ENCODE measurements around the gene BEND7. TPM values are rescaled to one million over a fixed set of nuclear protein-coding genes. Genes with fewer than 3 reads are reported as not detected.

The BEND7 gene
- total and polyA plus RNA-seq, 2 of the 13 experiments (the other 11 are each of a cell fraction or from before 2014, with no cell fraction given): 14.1 to 17.1 TPM

- CTCF ChIA-PET (ENCODE audit: low intra/inter-chr PET ratio, low total read pairs): no interaction called here
- H3K36me3 ChIP-seq (replicated peaks in 1 of 2; ENCODE audit: control insufficient read depth in 1 of 2, insufficient read depth in 2 of 2, low read length in 2 of 2): peaks cover 6 to 32% of the 10 kb centered on the region in 2 experiments
- H3K79me2 ChIP-seq (ENCODE audit: insufficient read depth, low read length): no peaks in the 10 kb centered on the region
- no peaks in the 10 kb centered on the region for H3K27me3 ChIP-seq (ENCODE audit: control insufficient read depth in 1 of 2, insufficient read depth in 2 of 2, low read length in 2 of 2)
- H3K4me2 ChIP-seq (ENCODE audit: low read depth, low read length): no peak overlapping the region
- no peak for FAIRE-seq
- H2AFZ ChIP-seq (ENCODE audit: low read length): no peak overlapping the region
- no peaks in the 10 kb centered on the region for H3K4me1 ChIP-seq (ENCODE audit: insufficient read depth, low read length)
- no peak overlapping the region for H3K4me3 ChIP-seq (replicated peaks in 1 of 3; ENCODE audit: insufficient read depth in 1 of 3, low read depth in 2 of 3, low read length in 3 of 3)
- in situ Hi-C loops (cut with HindIII; ENCODE audit: extremely low pct_ligation_motif_present, low pct_unique_long_range_greater_than_20kb): no loop called here
- ATAC-seq: no peak
- POLR2A ChIA-PET: no interaction called here
- no peak overlapping the region for H3K27ac ChIP-seq (ENCODE audit: extremely low read length, insufficient read depth, low read length)
- H4K20me1 ChIP-seq (ENCODE audit: insufficient read depth, low read length): no peaks in the 10 kb centered on the region
- H3K9ac ChIP-seq (ENCODE audit: insufficient read depth, low read depth, low read length): no peak overlapping the region
- WGBS (ENCODE audit: low lambda C conversion rate): over 99% methylated on average over 5 of the region's 5 CpGs
- BruUV-seq (replicated peaks): no TSS peak
- no peak for DNase-seq (ENCODE audit: low spot score)
- intact Hi-C loops (cut with micrococcal nuclease; ENCODE audit: unreplicated experiment): no loop called here
- no peaks in the 10 kb centered on the region for H3K9me3 ChIP-seq (ENCODE audit: low read length)
- TF ChIP-seq HBP1 (CRISPR knock-in tag; IDR thresholded peaks at IDR 0.05; ENCODE audit: low read depth) (no peak), ZHX2 (IDR thresholded peaks at IDR 0.05; ENCODE audit: low read depth) (no peak), ZHX2 (CRISPR knock-in tag; IDR thresholded peaks at IDR 0.05; ENCODE audit: borderline replicate concordance) (no peak), E2F1 (CRISPR knock-in tag; IDR thresholded peaks at IDR 0.05) (no peak), ZNF557 (CRISPR knock-in tag; IDR thresholded peaks at IDR 0.05) (no peak), ZNF740 (CRISPR knock-in tag; IDR thresholded peaks at IDR 0.05) (no peak), SP1 (IDR thresholded peaks at IDR 0.05) (no peak), SP1 (CRISPR knock-in tag; IDR thresholded peaks at IDR 0.05) (no peak), ZNF660 (CRISPR knock-in tag; IDR thresholded peaks at IDR 0.05; ENCODE audit: borderline replicate concordance, low read depth) (no peak), ZFAT (CRISPR knock-in tag; conservative IDR thresholded peaks at IDR 0.05) (no peak), MXD1 (CRISPR knock-in tag; IDR thresholded peaks at IDR 0.05) (no peak), ZNF75D (CRISPR knock-in tag; IDR thresholded peaks at IDR 0.05; ENCODE audit: borderline replicate concordance) (no peak), ZNF800 (CRISPR knock-in tag; IDR thresholded peaks at IDR 0.05) (no peak), HNF4G (IDR thresholded peaks at IDR 0.05; ENCODE audit: borderline replicate concordance, low read depth, low read length) (no peak), HNF4G (CRISPR knock-in tag; IDR thresholded peaks at IDR 0.05; ENCODE audit: borderline replicate concordance, low read depth) (no peak)
These were observed 38.3 kb downstream of the BEND7 start for GRCh38 chr10:13490503-13490902.

All from HepG2 (cell line).